Activated T-helper 17 cell treated with anti-CD3 and anti-CD28 coated beads, Interleukin-2, amount 50 U/mL, for 72 hours (primary cell): ENCODE measurements around the gene ZNF785. TPM values are rescaled to one million over a fixed set of nuclear protein-coding genes. Genes with fewer than 3 reads are reported as not detected.

Experiments
- ATAC-seq: fragments of 150-1000 bp; cut with Tn5 transposase; replicated peaks from 2 replicates; pipeline ENCODE4 v1.10.0; 2021; ENCODE audit warnings: mild to moderate bottlenecking, moderate library complexity
- H3K27ac Mint-ChIP-seq: one replicate; pipeline ENCODE4 v1.8.0; 2022; ENCODE audit warnings: mixed read lengths
- H3K27me3 Mint-ChIP-seq: one replicate; pipeline ENCODE4 v1.8.0; 2022; ENCODE audit warnings: mixed read lengths
- H3K36me3 Mint-ChIP-seq: one replicate; pipeline ENCODE4 v1.8.0; 2022; ENCODE audit warnings: low read depth, mild to moderate bottlenecking, mixed read lengths
- H3K4me1 Mint-ChIP-seq: one replicate; pipeline ENCODE4 v1.8.0; 2022; ENCODE audit warnings: mixed read lengths
- H3K4me3 Mint-ChIP-seq: one replicate; pipeline ENCODE4 v1.8.0; 2022; ENCODE audit warnings: mild to moderate bottlenecking, mixed read lengths
- H3K9me3 Mint-ChIP-seq: one replicate; pipeline ENCODE4 v1.8.0; 2022; ENCODE audit warnings: mixed read lengths
- total RNA-seq, 2 donors: library from RNA; stranded (reverse); gene quantifications; one replicate each; pipeline ENCODE4 v1.2.3, GENCODE V29; 2022

The ZNF785 gene
- total RNA-seq, 2 donors from 2014 or later = 10.5 to 15.5 TPM

GRCh38 chr16:30562021-30562420 is 23.5 kb downstream of the ZNF785 start:
- peaks cover 14% of the 10 kb centered on the region for H3K4me1 Mint-ChIP-seq
- H3K9me3 Mint-ChIP-seq = no peaks in the 10 kb centered on the region
- ATAC-seq = no peak
- H3K36me3 Mint-ChIP-seq = peaks cover 11% of the 10 kb centered on the region
- H3K4me3 Mint-ChIP-seq = peak overlapping the region; percentile 80
- peak overlapping the region; percentile 79 for H3K27ac Mint-ChIP-seq
- no peaks in the 10 kb centered on the region for H3K27me3 Mint-ChIP-seq

- no peaks in the 10 kb centered on the region for H3K27me3 Mint-ChIP-seq
- H3K36me3 Mint-ChIP-seq = peaks cover 18% of the 10 kb centered on the region
- H3K4me1 Mint-ChIP-seq = peaks cover 7% of the 10 kb centered on the region
- no peak for ATAC-seq
- H3K27ac Mint-ChIP-seq = peak overlapping the region; percentile 79
- H3K9me3 Mint-ChIP-seq = no peaks in the 10 kb centered on the region
- H3K4me3 Mint-ChIP-seq = peak overlapping the region; percentile 80
Measured at GRCh38 chr16:30561089-30561816, 24.2 kb downstream of the ZNF785 start.

GRCh38 chr16:30559690-30560089 is 25.8 kb downstream of the ZNF785 start:
- no peaks in the 10 kb centered on the region for H3K9me3 Mint-ChIP-seq
- peaks cover 9% of the 10 kb centered on the region for H3K4me1 Mint-ChIP-seq
- ATAC-seq = no peak
- no peaks in the 10 kb centered on the region for H3K27me3 Mint-ChIP-seq
- peaks cover 34% of the 10 kb centered on the region for H3K36me3 Mint-ChIP-seq
- peak overlapping the region; percentile 87 for H3K4me3 Mint-ChIP-seq
- H3K27ac Mint-ChIP-seq = peak overlapping the region; percentile 89

- Mint-ChIP-seq H3K9me3 (no peaks in the 10 kb centered on the region), H3K27ac (peak overlapping the region; percentile 89), H3K4me3 (peak overlapping the region; percentile 87), H3K27me3 (no peaks in the 10 kb centered on the region), H3K4me1 (peaks cover 14% of the 10 kb centered on the region), H3K36me3 (peaks cover 42% of the 10 kb centered on the region)
- no peak for ATAC-seq
Measured at GRCh38 chr16:30558789-30559377, 26.6 kb downstream of the ZNF785 start.

- Mint-ChIP-seq H3K27me3 (no peaks in the 10 kb centered on the region), H3K9me3 (no peaks in the 10 kb centered on the region), H3K4me3 (peak within 1 kb of the TSS; percentile 87), H3K36me3 (peaks cover 49% of the 10 kb centered on the region), H3K4me1 (peaks cover 21% of the 10 kb centered on the region), H3K27ac (peak within 1 kb of the TSS; percentile 89)
- ATAC-seq = peak; percentile 95
Measured at GRCh38 chr16:30557957-30558788, 27.3 kb downstream of the ZNF785 start, which contains the start of gene ZNF764. ZNF764 (minus strand) TSS chr16:30558374; CDS start chr16:30558182, 192 bp downstream.

GRCh38 chr16:30557707-30557956 is 27.9 kb downstream of the ZNF785 start:
- no peaks in the 10 kb centered on the region for H3K9me3 Mint-ChIP-seq
- H3K27ac Mint-ChIP-seq = peak overlapping the region; percentile 89
- peaks cover 51% of the 10 kb centered on the region for H3K36me3 Mint-ChIP-seq
- ATAC-seq = no peak
- H3K4me3 Mint-ChIP-seq = peak overlapping the region; percentile 87
- peaks cover 24% of the 10 kb centered on the region for H3K4me1 Mint-ChIP-seq
- H3K27me3 Mint-ChIP-seq = no peaks in the 10 kb centered on the region

- H3K9me3 Mint-ChIP-seq = no peaks in the 10 kb centered on the region
- ATAC-seq = no peak
- peak overlapping the region; percentile 87 for H3K4me3 Mint-ChIP-seq
- H3K27ac Mint-ChIP-seq = peak overlapping the region; percentile 89
- no peaks in the 10 kb centered on the region for H3K27me3 Mint-ChIP-seq
- H3K36me3 Mint-ChIP-seq = peaks cover 56% of the 10 kb centered on the region
- peaks cover 31% of the 10 kb centered on the region for H3K4me1 Mint-ChIP-seq
Measured at GRCh38 chr16:30556125-30556473, 29.4 kb downstream of the ZNF785 start.

GRCh38 chr16:30555315-30556124 is 30.0 kb downstream of the ZNF785 start:
- Mint-ChIP-seq H3K4me3 (peak overlapping the region; percentile 87), H3K36me3 (peaks cover 56% of the 10 kb centered on the region), H3K9me3 (no peaks in the 10 kb centered on the region), H3K4me1 (peaks cover 33% of the 10 kb centered on the region), H3K27ac (peak overlapping the region; percentile 89), H3K27me3 (no peaks in the 10 kb centered on the region)
- ATAC-seq = no peak

GRCh38 chr16:30554557-30555314 is 30.8 kb downstream of the ZNF785 start:
- H3K4me3 Mint-ChIP-seq = peak overlapping the region; percentile 87
- peaks cover 33% of the 10 kb centered on the region for H3K4me1 Mint-ChIP-seq
- H3K9me3 Mint-ChIP-seq = no peaks in the 10 kb centered on the region
- ATAC-seq = no peak
- no peaks in the 10 kb centered on the region for H3K27me3 Mint-ChIP-seq
- H3K27ac Mint-ChIP-seq = peak overlapping the region; percentile 96
- H3K36me3 Mint-ChIP-seq = peaks cover 56% of the 10 kb centered on the region

- Mint-ChIP-seq H3K4me3 (peak overlapping the region; percentile 84), H3K27ac (peak overlapping the region; percentile 96)
Measured at GRCh38 chr16:30553393-30553899, 32.1 kb downstream of the ZNF785 start.

GRCh38 chr16:30552956-30553355 is 32.5 kb downstream of the ZNF785 start:
- H3K27me3 Mint-ChIP-seq = no peaks in the 10 kb centered on the region
- peak overlapping the region; percentile 96 for H3K27ac Mint-ChIP-seq
- peak overlapping the region; percentile 84 for H3K4me3 Mint-ChIP-seq
- H3K4me1 Mint-ChIP-seq = peaks cover 34% of the 10 kb centered on the region
- no peak for ATAC-seq
- peaks cover 51% of the 10 kb centered on the region for H3K36me3 Mint-ChIP-seq
- H3K9me3 Mint-ChIP-seq = no peaks in the 10 kb centered on the region

More at GRCh38 chr16:30553393-30553899, 32.1 kb downstream of the ZNF785 start:
- Mint-ChIP-seq H3K4me1 (peaks cover 33% of the 10 kb centered on the region), H3K27me3 (no peaks in the 10 kb centered on the region), H3K9me3 (no peaks in the 10 kb centered on the region), H3K36me3 (peaks cover 51% of the 10 kb centered on the region)
- no peak for ATAC-seq

GRCh38 chr16:30551781-30552180 is 33.7 kb downstream of the ZNF785 start:
- Mint-ChIP-seq H3K4me1 (peaks cover 34% of the 10 kb centered on the region), H3K27me3 (no peaks in the 10 kb centered on the region), H3K27ac (peak overlapping the region; percentile 96), H3K36me3 (peaks cover 43% of the 10 kb centered on the region), H3K4me3 (peak overlapping the region; percentile 84), H3K9me3 (no peaks in the 10 kb centered on the region)
- ATAC-seq = peak; percentile 87

GRCh38 chr16:30548416-30549253 is 36.9 kb downstream of the ZNF785 start:
- Mint-ChIP-seq H3K27ac (peak overlapping the region; percentile 58), H3K4me1 (peaks cover 29% of the 10 kb centered on the region), H3K36me3 (peaks cover 12% of the 10 kb centered on the region), H3K9me3 (no peaks in the 10 kb centered on the region), H3K27me3 (no peaks in the 10 kb centered on the region), H3K4me3 (peak overlapping the region; percentile 0)
- no peak for ATAC-seq
